B cell (primary cell): ENCODE measurements around the gene ALG9.

ENCODE experiments used
- EZH2 ChIP-seq: IDR thresholded peaks from 2 replicates; pipeline ENCODE4 v1.6.1; 2012; ENCODE audit warnings: borderline replicate concordance, low read depth, mild to moderate bottlenecking, moderate library complexity, low read length; ENCODE audit not compliant: insufficient read depth, poor library complexity, severe bottlenecking
- TF ChIP-seq, protein P1 (sequence below): fragments of 200-600 bp; IDR thresholded peaks from one replicate; pipeline ENCODE4 v1.8.0; 2022; ENCODE audit warnings: antibody characterized with exemption, mild to moderate bottlenecking

DNA sequence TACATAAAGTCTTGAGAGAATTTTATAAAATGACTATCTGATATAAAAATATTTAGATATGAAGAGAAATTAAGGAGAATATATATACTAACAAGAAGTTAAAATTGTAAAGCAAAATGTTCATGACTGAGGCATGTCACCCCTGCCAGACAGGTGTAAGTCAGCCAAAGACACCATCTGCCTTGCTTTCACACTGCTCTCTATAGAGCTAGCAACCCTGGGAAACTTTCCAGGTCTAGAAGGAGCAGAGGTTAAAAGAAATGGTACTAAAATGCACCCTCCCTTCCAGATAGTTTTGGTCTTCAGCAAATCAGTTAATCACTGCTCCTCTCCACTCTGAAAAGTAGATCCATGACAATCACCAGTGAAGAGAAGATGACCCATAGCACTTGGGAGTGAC lies 121.7 kb downstream of the ALG9 start:
- TF ChIP-seq, protein P1, sequence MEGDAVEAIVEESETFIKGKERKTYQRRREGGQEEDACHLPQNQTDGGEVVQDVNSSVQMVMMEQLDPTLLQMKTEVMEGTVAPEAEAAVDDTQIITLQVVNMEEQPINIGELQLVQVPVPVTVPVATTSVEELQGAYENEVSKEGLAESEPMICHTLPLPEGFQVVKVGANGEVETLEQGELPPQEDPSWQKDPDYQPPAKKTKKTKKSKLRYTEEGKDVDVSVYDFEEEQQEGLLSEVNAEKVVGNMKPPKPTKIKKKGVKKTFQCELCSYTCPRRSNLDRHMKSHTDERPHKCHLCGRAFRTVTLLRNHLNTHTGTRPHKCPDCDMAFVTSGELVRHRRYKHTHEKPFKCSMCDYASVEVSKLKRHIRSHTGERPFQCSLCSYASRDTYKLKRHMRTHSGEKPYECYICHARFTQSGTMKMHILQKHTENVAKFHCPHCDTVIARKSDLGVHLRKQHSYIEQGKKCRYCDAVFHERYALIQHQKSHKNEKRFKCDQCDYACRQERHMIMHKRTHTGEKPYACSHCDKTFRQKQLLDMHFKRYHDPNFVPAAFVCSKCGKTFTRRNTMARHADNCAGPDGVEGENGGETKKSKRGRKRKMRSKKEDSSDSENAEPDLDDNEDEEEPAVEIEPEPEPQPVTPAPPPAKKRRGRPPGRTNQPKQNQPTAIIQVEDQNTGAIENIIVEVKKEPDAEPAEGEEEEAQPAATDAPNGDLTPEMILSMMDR, result no peak
- TF ChIP-seq EZH2, result no peak
